Natural killer cell (primary cell): ENCODE data around the gene LYPD6. TPM values are rescaled to one million over a fixed set of nuclear protein-coding genes. Genes with fewer than 3 reads are reported as not detected.

Source experiments
- ATAC-seq, 3 donors: fragments of 150-1000 bp in 2 of 3; fragments of 200-7000 bp in 1 of 3; cut with Tn5 transposase; 1 replicate in 1 of 3; 2 replicates in 2 of 3; pipeline ENCODE4 v1.10.0; 2021; ENCODE audit warnings: mild to moderate bottlenecking in 2 of 3, moderate library complexity in 2 of 3
- DNase-seq, 2 donors: peaks; one replicate each; pipeline versions ENCODE4 v3.0.0 to v3.0.0-alpha.2; 2013 to 2021; ENCODE audit warnings: mixed read lengths in 1 of 2
- H3K27ac ChIP-seq: one replicate; pipeline ENCODE4 v1.5.1; 2013; ENCODE audit warnings: mild to moderate bottlenecking, low read length
- H3K27me3 ChIP-seq: one replicate; pipeline ENCODE4 v1.6.1; 2013; ENCODE audit warnings: low read length; ENCODE audit not compliant: control insufficient read depth, insufficient read depth
- H3K36me3 ChIP-seq: one replicate; pipeline ENCODE4 v1.6.1; 2013; ENCODE audit warnings: low read length; ENCODE audit not compliant: control insufficient read depth, insufficient read depth
- H3K4me1 ChIP-seq: one replicate; pipeline ENCODE4 v1.6.1; 2013; ENCODE audit warnings: low read length; ENCODE audit not compliant: control insufficient read depth, insufficient read depth
- H3K4me3 ChIP-seq: one replicate; pipeline ENCODE4 v1.5.1; 2013; ENCODE audit warnings: low read length
- H3K9me3 ChIP-seq: one replicate; pipeline ENCODE4 v1.6.1; 2013; ENCODE audit warnings: low read length; ENCODE audit not compliant: control insufficient read depth, insufficient read depth
- H3K27ac Mint-ChIP-seq, 2 donors: one replicate each; pipeline ENCODE4 v1.8.0; 2022; ENCODE audit warnings: mild to moderate bottlenecking in 2 of 2, mixed read lengths in 2 of 2, moderate library complexity in 1 of 2
- H3K27me3 Mint-ChIP-seq, 2 donors: one replicate each; pipeline ENCODE4 v1.8.0; 2022; ENCODE audit warnings: low read depth in 2 of 2, mixed read lengths in 2 of 2
- H3K36me3 Mint-ChIP-seq: one replicate; pipeline ENCODE4 v1.8.0; 2022; ENCODE audit warnings: mixed read lengths
- H3K4me1 Mint-ChIP-seq, 2 donors: one replicate each; pipeline ENCODE4 v1.8.0; 2022; ENCODE audit warnings: mixed read lengths in 2 of 2
- H3K4me3 Mint-ChIP-seq: one replicate; pipeline ENCODE4 v1.8.0; 2022; ENCODE audit warnings: mild to moderate bottlenecking, moderate library complexity, mixed read lengths
- H3K9me3 Mint-ChIP-seq, 2 donors: one replicate each; pipeline ENCODE4 v1.8.0; 2022; ENCODE audit warnings: mixed read lengths in 2 of 2
- CTCF ChIP-seq: fragments of 200-600 bp; IDR thresholded peaks from one replicate; pipeline ENCODE4 v1.8.0; 2022; ENCODE audit warnings: antibody characterized with exemption
- WGBS: methylation state at CpG from one replicate; pipeline ENCODE4 v1.1.7; 2013; ENCODE audit warnings: missing lambda C conversion rate; ENCODE audit not compliant: insufficient coverage; 5-methylcytosine and 5-hydroxymethylcytosine counted together
- intact Hi-C: fragments of 100-400 bp; cut with micrococcal nuclease; formaldehyde crosslinking; loops from one replicate; pipeline ENCODE4 v1.14.2; 2022
- total RNA-seq, 4 donors: library from RNA; stranded (reverse); fragments of 120-200 nt in 1 of 4; gene quantifications; one replicate each; pipeline versions ENCODE4 v1.2.3 to v1.2.4, GENCODE V29; 2013 to 2022

The LYPD6 gene
- total RNA-seq, 3 donors from 2014 or later (not counting 1 experiment from before 2014, with no cell fraction given) = not detected

- no peaks in the 10 kb centered on the region for H3K27me3 Mint-ChIP-seq
- Histone ChIP-seq H3K27me3 (no peaks in the 10 kb centered on the region), H3K4me1 (no peaks in the 10 kb centered on the region), H3K4me3 (no peak overlapping the region), H3K36me3 (no peaks in the 10 kb centered on the region), H3K27ac (no peak overlapping the region), H3K9me3 (no peaks in the 10 kb centered on the region)
- H3K27ac Mint-ChIP-seq = no peak overlapping the region
- 100% methylated on average over 1 of the region's 1 CpG for WGBS
- TF ChIP-seq CTCF = no peak
- ATAC-seq = no peak
- H3K9me3 Mint-ChIP-seq = peaks cover 0 to 6% of the 10 kb centered on the region in 2 donors
- intact Hi-C loops = no loop called here
- H3K36me3 Mint-ChIP-seq = no peaks in the 10 kb centered on the region
- no peak for DNase-seq
- H3K4me3 Mint-ChIP-seq = no peak overlapping the region
- no peaks in the 10 kb centered on the region for H3K4me1 Mint-ChIP-seq
These were observed 12.1 kb downstream of the LYPD6 start for GRCh38 chr2:149342509-149342908.

- no peak for DNase-seq
- no peak overlapping the region for H3K4me3 Mint-ChIP-seq
- H3K4me1 Mint-ChIP-seq = no peaks in the 10 kb centered on the region
- intact Hi-C loops = no loop called here
- Histone ChIP-seq H3K27me3 (no peaks in the 10 kb centered on the region), H3K9me3 (no peaks in the 10 kb centered on the region), H3K27ac (no peak overlapping the region), H3K4me1 (no peaks in the 10 kb centered on the region), H3K4me3 (no peak overlapping the region), H3K36me3 (no peaks in the 10 kb centered on the region)
- WGBS = 40% methylated on average over 1 of the region's 2 CpGs
- no peak for ATAC-seq
- H3K27me3 Mint-ChIP-seq = peaks cover 0 to 2% of the 10 kb centered on the region in 2 donors
- no peak for TF ChIP-seq CTCF
- H3K9me3 Mint-ChIP-seq = peaks cover 8 to 10% of the 10 kb centered on the region in 2 donors
- no peak overlapping the region for H3K27ac Mint-ChIP-seq
- H3K36me3 Mint-ChIP-seq = no peaks in the 10 kb centered on the region
These were observed 13.7 kb downstream of the LYPD6 start for GRCh38 chr2:149344105-149344504.

- 93% methylated on average over 1 of the region's 2 CpGs for WGBS
- Mint-ChIP-seq H3K4me3 (no peak overlapping the region), H3K27ac (no peak overlapping the region), H3K4me1 (no peaks in the 10 kb centered on the region), H3K27me3 (peaks cover 0 to 2% of the 10 kb centered on the region in 2 donors), H3K9me3 (peaks cover 10 to 12% of the 10 kb centered on the region in 2 donors), H3K36me3 (no peaks in the 10 kb centered on the region)
- H3K36me3 ChIP-seq = no peaks in the 10 kb centered on the region
- TF ChIP-seq CTCF = no peak
- H3K27ac ChIP-seq = no peak overlapping the region
- ATAC-seq (no peak), DNase-seq (no peak)
- no peak overlapping the region for H3K4me3 ChIP-seq
- intact Hi-C loops = no loop called here
- H3K27me3 ChIP-seq = no peaks in the 10 kb centered on the region
- H3K4me1 ChIP-seq = no peaks in the 10 kb centered on the region
- no peaks in the 10 kb centered on the region for H3K9me3 ChIP-seq
These were observed 15.9 kb downstream of the LYPD6 start for GRCh38 chr2:149346272-149346671.

GRCh38 chr2:149348291-149348690 is 17.9 kb downstream of the LYPD6 start:
- Histone ChIP-seq H3K9me3 (no peaks in the 10 kb centered on the region), H3K4me1 (no peaks in the 10 kb centered on the region), H3K27me3 (no peaks in the 10 kb centered on the region), H3K4me3 (no peak overlapping the region), H3K27ac (no peak overlapping the region), H3K36me3 (no peaks in the 10 kb centered on the region)
- peaks cover 0 to 2% of the 10 kb centered on the region in 2 donors for H3K27me3 Mint-ChIP-seq
- H3K9me3 Mint-ChIP-seq = peaks cover 12% of the 10 kb centered on the region in 2 donors
- ATAC-seq (peak in 1 of 3 donors; percentile 24), DNase-seq (no peak)
- H3K4me1 Mint-ChIP-seq = no peaks in the 10 kb centered on the region
- no peak overlapping the region for H3K4me3 Mint-ChIP-seq
- TF ChIP-seq CTCF = no peak
- intact Hi-C loops = no loop called here
- WGBS = 95% methylated on average over 2 of the region's 2 CpGs
- H3K36me3 Mint-ChIP-seq = no peaks in the 10 kb centered on the region
- no peak overlapping the region for H3K27ac Mint-ChIP-seq
